ENCODE measurements around the gene PCDHB14.
"Not testable (repeated sequence)": the region's sequence is repeated elsewhere in the genome, so short reads cannot be mapped to it uniquely, and the experiment has no call there.

The PCDHB14 gene

GRCh38 chr5:141223112-141223783, at the start of gene PCDHB14:
Gene PCDHB14, plus strand, starts transcription at chr5:141223343. Its CDS starts 163 bp downstream, at chr5:141223506.
- DNase-seq (ENCODE audit: low read depth in 2 of 2), result no peak

- not testable (repeated sequence) for DNase-seq (ENCODE audit: low read depth in 2 of 2)
Observed at GRCh38 chr5:141174291-141175104, 48.6 kb upstream of the PCDHB14 start.

- DNase-seq (ENCODE audit: low read depth in 2 of 2), result no peak
Observed at GRCh38 chr5:141175933-141176332, 47.2 kb upstream of the PCDHB14 start.

- not testable (repeated sequence) for DNase-seq (ENCODE audit: low read depth in 2 of 2)
Observed at GRCh38 chr5:141177577-141178191, 45.5 kb upstream of the PCDHB14 start, which contains the start of gene PCDHB8. Gene PCDHB8, plus strand, starts transcription at chr5:141177790. Its CDS starts 245 bp downstream, at chr5:141178035.

GRCh38 chr5:141179371-141179770, 43.8 kb upstream of the PCDHB14 start:
- DNase-seq (ENCODE audit: low read depth in 2 of 2), result not testable (repeated sequence)

- DNase-seq (ENCODE audit: low read depth in 2 of 2), result not testable (repeated sequence)
Observed at GRCh38 chr5:141179876-141180275, 43.3 kb upstream of the PCDHB14 start.

- DNase-seq (ENCODE audit: low read depth in 2 of 2), result no peak
Observed at GRCh38 chr5:141180313-141180712, 42.8 kb upstream of the PCDHB14 start.

- DNase-seq (ENCODE audit: low read depth in 2 of 2), result no peak
Observed at GRCh38 chr5:141182248-141182647, 40.9 kb upstream of the PCDHB14 start, which contains the start of gene PCDHB16. Gene PCDHB16, plus strand, starts transcription at chr5:141182387. Its CDS starts 173 bp downstream, at chr5:141182560.

GRCh38 chr5:141184117-141184855, 38.9 kb upstream of the PCDHB14 start:
- not testable (repeated sequence) for DNase-seq (ENCODE audit: low read depth in 2 of 2)

- DNase-seq (ENCODE audit: low read depth in 2 of 2), result no peak
Observed at GRCh38 chr5:141186897-141187512, 36.1 kb upstream of the PCDHB14 start, which contains the start of gene PCDHB9. Gene PCDHB9, plus strand, starts transcription at chr5:141187161. Its CDS starts 158 bp downstream, at chr5:141187319.

GRCh38 chr5:141188682-141189081, 34.5 kb upstream of the PCDHB14 start:
- not testable (repeated sequence) for DNase-seq (ENCODE audit: low read depth in 2 of 2)

GRCh38 chr5:141189131-141189530, 34.0 kb upstream of the PCDHB14 start:
- not testable (repeated sequence) for DNase-seq (ENCODE audit: low read depth in 2 of 2)

GRCh38 chr5:141192110-141192725, 30.9 kb upstream of the PCDHB14 start, which contains the start of gene PCDHB10:
Gene PCDHB10, plus strand, starts transcription at chr5:141192353. Its CDS starts 200 bp downstream, at chr5:141192553.
- no peak for DNase-seq (ENCODE audit: low read depth in 2 of 2)

- DNase-seq (ENCODE audit: low read depth in 2 of 2), result not testable (repeated sequence)
Observed at GRCh38 chr5:141194332-141194731, 28.8 kb upstream of the PCDHB14 start.

- no peak for DNase-seq (ENCODE audit: low read depth in 2 of 2)
Observed at GRCh38 chr5:141196363-141196762, 26.8 kb upstream of the PCDHB14 start.

- DNase-seq (ENCODE audit: low read depth in 2 of 2), result no peak
Observed at GRCh38 chr5:141199359-141200235, 23.5 kb upstream of the PCDHB14 start, which contains the start of gene PCDHB11. Gene PCDHB11, plus strand, starts transcription at chr5:141199627. Its CDS starts 148 bp downstream, at chr5:141199775.

- not testable (repeated sequence) for DNase-seq (ENCODE audit: low read depth in 2 of 2)
Observed at GRCh38 chr5:141201126-141201525, 22.0 kb upstream of the PCDHB14 start.

GRCh38 chr5:141201646-141202045, 21.5 kb upstream of the PCDHB14 start:
- DNase-seq (ENCODE audit: low read depth in 2 of 2), result not testable (repeated sequence)

- DNase-seq (ENCODE audit: low read depth in 2 of 2), result no peak
Observed at GRCh38 chr5:141208478-141208877, 14.7 kb upstream of the PCDHB14 start, which contains the start of gene PCDHB12. Gene PCDHB12, plus strand, starts transcription at chr5:141208719. Its CDS starts 189 bp downstream, at chr5:141208908.

Data from stimulated activated CD8-positive, alpha-beta memory T cell treated with anti-CD3 and anti-CD28 coated beads, Interleukin-15, amount 100 ng/mL, for 48 hours (primary cell).